Liver (tissue), 3 donors: Measurements from ENCODE around the gene SYT2.

Experiments
- FOXA1 ChIP-seq: IDR thresholded peaks from 2 replicates; pipeline ENCODE4 v1.6.1; 2016; ENCODE audit warnings: antibody characterized with exemption
- JUND ChIP-seq, 2 donors: IDR thresholded peaks; 2 replicates each; pipeline ENCODE4 v1.6.1; 2016; ENCODE audit warnings: antibody characterized with exemption in 2 of 2
- MAX ChIP-seq: IDR thresholded peaks from 2 replicates; pipeline ENCODE4 v1.6.1; 2016; ENCODE audit warnings: antibody characterized with exemption
- RAD21 ChIP-seq, 2 donors: IDR thresholded peaks; 2 replicates each; pipeline ENCODE4 v1.6.1; 2016; ENCODE audit warnings: antibody characterized with exemption in 2 of 2, mild to moderate bottlenecking in 2 of 2
- RXRA ChIP-seq, 2 donors: IDR thresholded peaks; 2 replicates each; pipeline ENCODE4 v1.6.1; 2017 to 2018; ENCODE audit warnings: antibody characterized with exemption in 2 of 2, mild to moderate bottlenecking in 1 of 2
- TAF1 ChIP-seq: conservative IDR thresholded peaks from 2 replicates; pipeline ENCODE4 v1.6.1; 2016; ENCODE audit warnings: antibody characterized with exemption, mild to moderate bottlenecking
- TF ChIP-seq, protein P1 (sequence below): IDR thresholded peaks from 2 replicates; pipeline ENCODE4 v1.6.1; 2016; ENCODE audit warnings: antibody characterized with exemption
- TF ChIP-seq, protein P2 (sequence below): fragments of 150-350 bp; IDR thresholded peaks from 2 replicates; pipeline ENCODE4 v1.5.1; 2017; ENCODE audit warnings: improper control_type of control experiment, low read depth, low read length; ENCODE audit not compliant: missing input control
- TF ChIP-seq, protein P3 (sequence below): IDR thresholded peaks from 2 replicates; pipeline ENCODE4 v1.6.1; 2016; ENCODE audit warnings: antibody characterized with exemption, mild to moderate bottlenecking
- donor health status: healthy.
- donor health status: healthy.

DNA sequence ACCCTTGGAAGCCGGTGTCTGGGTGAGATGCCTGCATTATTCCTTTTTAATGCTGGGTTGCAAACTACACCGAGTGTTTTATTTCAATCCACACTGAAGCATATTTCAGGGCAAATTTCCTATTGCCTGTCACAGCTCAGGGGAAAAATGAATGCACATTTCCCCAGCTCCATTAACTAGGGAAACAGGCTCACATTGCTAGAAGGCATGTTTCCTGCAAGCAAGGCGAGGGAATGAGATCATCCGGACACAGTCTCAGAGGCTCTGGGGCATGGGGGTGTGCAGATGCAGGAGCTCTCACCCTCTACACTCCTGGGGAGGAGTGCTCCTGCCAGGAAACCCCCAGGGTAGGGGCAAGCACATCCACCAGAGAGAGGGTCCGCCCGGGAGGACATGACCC is 24.6 kb downstream of the SYT2 start:
- TF ChIP-seq RAD21 (IDR thresholded peaks at IDR 0.05) (no peak), RXRA (IDR thresholded peaks at IDR 0.05) (no peak), MAX (no peak), JUND (IDR thresholded peaks at IDR 0.05) (no peak), FOXA1 (no peak), TAF1 (no peak)
- TF ChIP-seq, protein P1, sequence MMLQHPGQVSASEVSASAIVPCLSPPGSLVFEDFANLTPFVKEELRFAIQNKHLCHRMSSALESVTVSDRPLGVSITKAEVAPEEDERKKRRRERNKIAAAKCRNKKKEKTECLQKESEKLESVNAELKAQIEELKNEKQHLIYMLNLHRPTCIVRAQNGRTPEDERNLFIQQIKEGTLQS = no peak
- TF ChIP-seq, protein P2, sequence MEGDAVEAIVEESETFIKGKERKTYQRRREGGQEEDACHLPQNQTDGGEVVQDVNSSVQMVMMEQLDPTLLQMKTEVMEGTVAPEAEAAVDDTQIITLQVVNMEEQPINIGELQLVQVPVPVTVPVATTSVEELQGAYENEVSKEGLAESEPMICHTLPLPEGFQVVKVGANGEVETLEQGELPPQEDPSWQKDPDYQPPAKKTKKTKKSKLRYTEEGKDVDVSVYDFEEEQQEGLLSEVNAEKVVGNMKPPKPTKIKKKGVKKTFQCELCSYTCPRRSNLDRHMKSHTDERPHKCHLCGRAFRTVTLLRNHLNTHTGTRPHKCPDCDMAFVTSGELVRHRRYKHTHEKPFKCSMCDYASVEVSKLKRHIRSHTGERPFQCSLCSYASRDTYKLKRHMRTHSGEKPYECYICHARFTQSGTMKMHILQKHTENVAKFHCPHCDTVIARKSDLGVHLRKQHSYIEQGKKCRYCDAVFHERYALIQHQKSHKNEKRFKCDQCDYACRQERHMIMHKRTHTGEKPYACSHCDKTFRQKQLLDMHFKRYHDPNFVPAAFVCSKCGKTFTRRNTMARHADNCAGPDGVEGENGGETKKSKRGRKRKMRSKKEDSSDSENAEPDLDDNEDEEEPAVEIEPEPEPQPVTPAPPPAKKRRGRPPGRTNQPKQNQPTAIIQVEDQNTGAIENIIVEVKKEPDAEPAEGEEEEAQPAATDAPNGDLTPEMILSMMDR = no peak
- TF ChIP-seq, protein P3, sequence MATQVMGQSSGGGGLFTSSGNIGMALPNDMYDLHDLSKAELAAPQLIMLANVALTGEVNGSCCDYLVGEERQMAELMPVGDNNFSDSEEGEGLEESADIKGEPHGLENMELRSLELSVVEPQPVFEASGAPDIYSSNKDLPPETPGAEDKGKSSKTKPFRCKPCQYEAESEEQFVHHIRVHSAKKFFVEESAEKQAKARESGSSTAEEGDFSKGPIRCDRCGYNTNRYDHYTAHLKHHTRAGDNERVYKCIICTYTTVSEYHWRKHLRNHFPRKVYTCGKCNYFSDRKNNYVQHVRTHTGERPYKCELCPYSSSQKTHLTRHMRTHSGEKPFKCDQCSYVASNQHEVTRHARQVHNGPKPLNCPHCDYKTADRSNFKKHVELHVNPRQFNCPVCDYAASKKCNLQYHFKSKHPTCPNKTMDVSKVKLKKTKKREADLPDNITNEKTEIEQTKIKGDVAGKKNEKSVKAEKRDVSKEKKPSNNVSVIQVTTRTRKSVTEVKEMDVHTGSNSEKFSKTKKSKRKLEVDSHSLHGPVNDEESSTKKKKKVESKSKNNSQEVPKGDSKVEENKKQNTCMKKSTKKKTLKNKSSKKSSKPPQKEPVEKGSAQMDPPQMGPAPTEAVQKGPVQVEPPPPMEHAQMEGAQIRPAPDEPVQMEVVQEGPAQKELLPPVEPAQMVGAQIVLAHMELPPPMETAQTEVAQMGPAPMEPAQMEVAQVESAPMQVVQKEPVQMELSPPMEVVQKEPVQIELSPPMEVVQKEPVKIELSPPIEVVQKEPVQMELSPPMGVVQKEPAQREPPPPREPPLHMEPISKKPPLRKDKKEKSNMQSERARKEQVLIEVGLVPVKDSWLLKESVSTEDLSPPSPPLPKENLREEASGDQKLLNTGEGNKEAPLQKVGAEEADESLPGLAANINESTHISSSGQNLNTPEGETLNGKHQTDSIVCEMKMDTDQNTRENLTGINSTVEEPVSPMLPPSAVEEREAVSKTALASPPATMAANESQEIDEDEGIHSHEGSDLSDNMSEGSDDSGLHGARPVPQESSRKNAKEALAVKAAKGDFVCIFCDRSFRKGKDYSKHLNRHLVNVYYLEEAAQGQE = no peak
